Liver (tissue), 9 donors: Measurements from ENCODE around the gene KNOP1. TPM values are rescaled to one million over a fixed set of nuclear protein-coding genes. Genes with fewer than 3 reads are reported as not detected.

Experiments
- DNase-seq: peaks from one replicate; pipeline ENCODE4 v3.0.0-alpha.2; 2017; ENCODE audit warnings: low spot score
- H3K27ac ChIP-seq, 2 donors: one replicate each; pipeline ENCODE4 v1.7.0; 2013; ENCODE audit warnings: inconsistent platforms in 2 of 2, low read length in 2 of 2, control low read depth in 1 of 2, low read depth in 1 of 2, mild to moderate bottlenecking in 1 of 2
- H3K27me3 ChIP-seq, 4 donors: one replicate each; pipeline versions ENCODE4 v1.6.1 to v1.7.0; 2013; ENCODE audit warnings: low read length in 3 of 4, inconsistent platforms in 1 of 4, mild to moderate bottlenecking in 1 of 4, moderate library complexity in 1 of 4; ENCODE audit not compliant: control insufficient read depth in 4 of 4, insufficient read depth in 4 of 4
- H3K36me3 ChIP-seq, 4 donors: one replicate each; pipeline versions ENCODE4 v1.6.1 to v1.7.0; 2013; ENCODE audit warnings: low read length in 3 of 4, mild to moderate bottlenecking in 3 of 4, low read depth in 1 of 4, moderate library complexity in 1 of 4; ENCODE audit not compliant: control insufficient read depth in 4 of 4, insufficient read depth in 3 of 4
- H3K4me1 ChIP-seq, 4 donors: one replicate each; pipeline versions ENCODE4 v1.6.1 to v1.7.0; 2013; ENCODE audit warnings: low read length in 3 of 4, mild to moderate bottlenecking in 3 of 4, moderate library complexity in 1 of 4; ENCODE audit not compliant: control insufficient read depth in 4 of 4, insufficient read depth in 4 of 4
- H3K4me3 ChIP-seq, 3 donors: one replicate each; pipeline versions ENCODE4 v1.6.1 to v1.7.0; 2013; ENCODE audit warnings: low read length in 3 of 3, control low read depth in 1 of 3, low read depth in 1 of 3, mild to moderate bottlenecking in 1 of 3
- H3K9ac ChIP-seq, 2 donors: one replicate each; pipeline ENCODE4 v1.7.0; 2013; ENCODE audit warnings: low read length in 2 of 2, mild to moderate bottlenecking in 2 of 2, moderate library complexity in 2 of 2, control low read depth in 1 of 2, low read depth in 1 of 2
- H3K9me3 ChIP-seq, 4 donors: one replicate each; pipeline versions ENCODE4 v1.6.1 to v1.7.0; 2013; ENCODE audit warnings: low read length in 3 of 4; ENCODE audit not compliant: control insufficient read depth in 4 of 4
- EGR1 ChIP-seq, 2 donors: IDR thresholded peaks; 2 replicates each; pipeline ENCODE4 v1.6.1; 2016 to 2018; ENCODE audit warnings: antibody characterized with exemption in 2 of 2, low read depth in 2 of 2
- FOXA1 ChIP-seq: IDR thresholded peaks from 2 replicates; pipeline ENCODE4 v1.6.1; 2016; ENCODE audit warnings: antibody characterized with exemption
- FOXA2 ChIP-seq: IDR thresholded peaks from 2 replicates; pipeline ENCODE4 v1.6.1; 2016; ENCODE audit warnings: antibody characterized with exemption
- GABPA ChIP-seq, 2 donors: IDR thresholded peaks in 1 of 2; conservative IDR thresholded peaks in 1 of 2; 2 replicates each; pipeline ENCODE4 v1.6.1; 2016; ENCODE audit warnings: antibody characterized with exemption in 2 of 2, mild to moderate bottlenecking in 1 of 2, moderate library complexity in 1 of 2
- HNF4A ChIP-seq, 2 donors: conservative IDR thresholded peaks; 2 replicates each; pipeline ENCODE4 v1.6.1; 2016; ENCODE audit warnings: antibody characterized with exemption in 2 of 2, mild to moderate bottlenecking in 2 of 2
- HNF4G ChIP-seq: IDR thresholded peaks from 2 replicates; pipeline ENCODE4 v1.6.1; 2016; ENCODE audit warnings: antibody characterized with exemption
- JUND ChIP-seq, 2 donors: IDR thresholded peaks; 2 replicates each; pipeline ENCODE4 v1.6.1; 2016; ENCODE audit warnings: antibody characterized with exemption in 2 of 2
- NR2F2 ChIP-seq: IDR thresholded peaks from 2 replicates; pipeline ENCODE4 v1.6.1; 2016; ENCODE audit warnings: antibody characterized with exemption
- RXRA ChIP-seq, 2 donors: IDR thresholded peaks; 2 replicates each; pipeline ENCODE4 v1.6.1; 2017 to 2018; ENCODE audit warnings: antibody characterized with exemption in 2 of 2, mild to moderate bottlenecking in 1 of 2
- SP1 ChIP-seq: IDR thresholded peaks from 2 replicates; pipeline ENCODE4 v1.6.1; 2018; ENCODE audit warnings: antibody characterized with exemption, mild to moderate bottlenecking
- TAF1 ChIP-seq: conservative IDR thresholded peaks from 2 replicates; pipeline ENCODE4 v1.6.1; 2016; ENCODE audit warnings: antibody characterized with exemption, mild to moderate bottlenecking
- YY1 ChIP-seq: IDR thresholded peaks from 2 replicates; pipeline ENCODE4 v1.6.1; 2016; ENCODE audit warnings: antibody characterized with exemption, mild to moderate bottlenecking
- WGBS: extraction: QIAGEN DNeasy Blood & Tissue Kit; methylation state at CpG from one replicate; pipeline ENCODE4 v1.1.7; 2013; 5-methylcytosine and 5-hydroxymethylcytosine counted together
- polyA plus RNA-seq, 2 donors: library from polyadenylated mRNA; stranded (reverse) in 1 of 2; unstranded in 1 of 2; fragments of 200-250 nt in 1 of 2; fragments of >200 nt in 1 of 2; fragmentation: Nextera tagmentation in 1 of 2; extraction: Ambion mirVana in 1 of 2; gene quantifications; one replicate each; pipeline versions ENCODE4 v1.2.1 to v1.2.3, GENCODE V29; 2013 to 2015
- total RNA-seq, 2 donors: library from RNA; depleted of rRNA; stranded (reverse); fragments of >200 nt; gene quantifications; one replicate each; pipeline ENCODE4 v1.2.3, GENCODE V29; 2014
- TF ChIP-seq, protein P1 (sequence below): IDR thresholded peaks from 2 replicates; pipeline ENCODE4 v1.6.1; 2016; ENCODE audit warnings: antibody characterized with exemption, mild to moderate bottlenecking
- TF ChIP-seq, protein P2 (sequence below): IDR thresholded peaks from 2 replicates; pipeline ENCODE4 v1.6.1; 2016; ENCODE audit warnings: antibody characterized with exemption
- TF ChIP-seq, protein P3 (sequence below): IDR thresholded peaks from 2 replicates; pipeline ENCODE4 v1.6.1; 2016; ENCODE audit warnings: antibody characterized with exemption
- donor health status: healthy.
- donor health status: healthy.
- donor health status: healthy.
- donor health status: healthy.
- donor health status: healthy.

The KNOP1 gene
- total and polyA plus RNA-seq, 4 donors: 4.1 to 6.7 (median 5.7) TPM

DNA sequence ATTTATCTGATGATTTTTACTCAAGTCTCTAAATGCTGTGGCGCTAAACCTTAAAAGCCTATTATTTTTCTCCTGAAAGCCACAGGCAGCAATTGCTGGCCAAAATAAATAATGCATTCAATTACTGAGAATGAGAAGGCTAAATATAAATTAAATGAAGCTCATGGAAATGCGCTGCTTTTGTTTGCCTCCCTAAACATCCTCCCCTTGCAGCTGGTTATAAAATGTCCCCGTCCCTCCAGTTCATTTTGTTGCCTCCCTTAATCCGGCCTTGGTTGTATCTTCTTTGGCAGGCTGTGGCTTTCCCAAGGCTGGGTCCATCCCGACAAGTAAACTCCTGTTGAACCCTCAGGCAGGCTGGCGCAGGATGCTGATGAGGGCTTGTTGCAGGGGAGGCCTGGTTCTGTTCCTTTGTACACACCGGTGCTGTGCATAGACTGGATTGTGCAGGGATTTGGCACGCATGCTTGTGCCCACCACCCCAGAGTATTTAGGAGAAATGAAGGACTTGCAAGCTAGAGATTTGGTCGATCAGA, 62.7 kb downstream of the KNOP1 start:
- Histone ChIP-seq H3K4me3 (no peak overlapping the region), H3K36me3 (peaks cover 8 to 46% (median 28%) of the 10 kb centered on the region in 4 donors), H3K9me3 (no peaks in the 10 kb centered on the region), H3K9ac (no peak overlapping the region), H3K27me3 (no peaks in the 10 kb centered on the region), H3K27ac (no peak overlapping the region), H3K4me1 (no peaks in the 10 kb centered on the region)
- WGBS: 97% methylated on average over 9 of the region's 9 CpGs
- DNase-seq: no peak
- TF ChIP-seq FOXA2 (no peak), EGR1 (IDR thresholded peaks at IDR 0.05; ENCODE audit: low read depth in 2 of 2) (no peak), RXRA (IDR thresholded peaks at IDR 0.05) (no peak)

DNA sequence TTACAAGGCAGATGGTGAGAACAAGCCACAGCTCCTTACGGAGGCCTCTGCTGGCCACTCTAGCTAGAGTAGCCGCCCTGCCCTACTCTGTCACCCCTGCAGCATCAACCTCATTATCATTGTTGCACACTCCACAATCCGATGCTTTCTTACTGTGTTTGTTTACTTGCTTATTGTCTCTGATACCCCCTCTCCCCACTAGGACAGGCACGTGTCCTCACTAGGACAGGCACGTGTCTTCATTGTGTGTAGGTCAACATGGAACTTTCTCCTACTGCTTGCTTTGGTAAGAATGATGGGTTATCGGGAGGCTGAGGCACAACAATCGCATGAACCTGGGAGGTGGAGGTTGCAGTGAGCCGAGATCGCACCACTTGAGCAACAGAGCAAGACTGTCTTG, 63.9 kb downstream of the KNOP1 start:
- WGBS: 97% methylated on average over 9 of the region's 9 CpGs

More for the DNA sequence above, 63.9 kb downstream of the KNOP1 start:
- no peaks in the 10 kb centered on the region for H3K9me3 ChIP-seq
- no peaks in the 10 kb centered on the region for H3K27me3 ChIP-seq
- no peak for DNase-seq
- no peak overlapping the region for H3K27ac ChIP-seq
- H3K4me3 ChIP-seq: no peak overlapping the region
- H3K36me3 ChIP-seq: peaks cover 8 to 53% (median 28%) of the 10 kb centered on the region in 4 donors
- H3K4me1 ChIP-seq: no peaks in the 10 kb centered on the region
- TF ChIP-seq HNF4A (conservative IDR thresholded peaks at IDR 0.05) (no peak), HNF4G (no peak), EGR1 (IDR thresholded peaks at IDR 0.05; ENCODE audit: low read depth in 2 of 2) (no peak), YY1 (no peak), NR2F2 (no peak), GABPA (IDR thresholded peaks at IDR 0.05 in 1 of 2, conservative IDR thresholded peaks at IDR 0.05 in 1 of 2) (no peak), SP1 (no peak), TAF1 (no peak), FOXA2 (no peak), JUND (IDR thresholded peaks at IDR 0.05) (no peak), RXRA (IDR thresholded peaks at IDR 0.05) (no peak), FOXA1 (no peak)
- TF ChIP-seq, protein P1, sequence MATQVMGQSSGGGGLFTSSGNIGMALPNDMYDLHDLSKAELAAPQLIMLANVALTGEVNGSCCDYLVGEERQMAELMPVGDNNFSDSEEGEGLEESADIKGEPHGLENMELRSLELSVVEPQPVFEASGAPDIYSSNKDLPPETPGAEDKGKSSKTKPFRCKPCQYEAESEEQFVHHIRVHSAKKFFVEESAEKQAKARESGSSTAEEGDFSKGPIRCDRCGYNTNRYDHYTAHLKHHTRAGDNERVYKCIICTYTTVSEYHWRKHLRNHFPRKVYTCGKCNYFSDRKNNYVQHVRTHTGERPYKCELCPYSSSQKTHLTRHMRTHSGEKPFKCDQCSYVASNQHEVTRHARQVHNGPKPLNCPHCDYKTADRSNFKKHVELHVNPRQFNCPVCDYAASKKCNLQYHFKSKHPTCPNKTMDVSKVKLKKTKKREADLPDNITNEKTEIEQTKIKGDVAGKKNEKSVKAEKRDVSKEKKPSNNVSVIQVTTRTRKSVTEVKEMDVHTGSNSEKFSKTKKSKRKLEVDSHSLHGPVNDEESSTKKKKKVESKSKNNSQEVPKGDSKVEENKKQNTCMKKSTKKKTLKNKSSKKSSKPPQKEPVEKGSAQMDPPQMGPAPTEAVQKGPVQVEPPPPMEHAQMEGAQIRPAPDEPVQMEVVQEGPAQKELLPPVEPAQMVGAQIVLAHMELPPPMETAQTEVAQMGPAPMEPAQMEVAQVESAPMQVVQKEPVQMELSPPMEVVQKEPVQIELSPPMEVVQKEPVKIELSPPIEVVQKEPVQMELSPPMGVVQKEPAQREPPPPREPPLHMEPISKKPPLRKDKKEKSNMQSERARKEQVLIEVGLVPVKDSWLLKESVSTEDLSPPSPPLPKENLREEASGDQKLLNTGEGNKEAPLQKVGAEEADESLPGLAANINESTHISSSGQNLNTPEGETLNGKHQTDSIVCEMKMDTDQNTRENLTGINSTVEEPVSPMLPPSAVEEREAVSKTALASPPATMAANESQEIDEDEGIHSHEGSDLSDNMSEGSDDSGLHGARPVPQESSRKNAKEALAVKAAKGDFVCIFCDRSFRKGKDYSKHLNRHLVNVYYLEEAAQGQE: no peak
- TF ChIP-seq, protein P2, sequence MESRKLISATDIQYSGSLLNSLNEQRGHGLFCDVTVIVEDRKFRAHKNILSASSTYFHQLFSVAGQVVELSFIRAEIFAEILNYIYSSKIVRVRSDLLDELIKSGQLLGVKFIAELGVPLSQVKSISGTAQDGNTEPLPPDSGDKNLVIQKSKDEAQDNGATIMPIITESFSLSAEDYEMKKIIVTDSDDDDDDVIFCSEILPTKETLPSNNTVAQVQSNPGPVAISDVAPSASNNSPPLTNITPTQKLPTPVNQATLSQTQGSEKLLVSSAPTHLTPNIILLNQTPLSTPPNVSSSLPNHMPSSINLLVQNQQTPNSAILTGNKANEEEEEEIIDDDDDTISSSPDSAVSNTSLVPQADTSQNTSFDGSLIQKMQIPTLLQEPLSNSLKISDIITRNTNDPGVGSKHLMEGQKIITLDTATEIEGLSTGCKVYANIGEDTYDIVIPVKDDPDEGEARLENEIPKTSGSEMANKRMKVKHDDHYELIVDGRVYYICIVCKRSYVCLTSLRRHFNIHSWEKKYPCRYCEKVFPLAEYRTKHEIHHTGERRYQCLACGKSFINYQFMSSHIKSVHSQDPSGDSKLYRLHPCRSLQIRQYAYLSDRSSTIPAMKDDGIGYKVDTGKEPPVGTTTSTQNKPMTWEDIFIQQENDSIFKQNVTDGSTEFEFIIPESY: no peak
- TF ChIP-seq, protein P3, sequence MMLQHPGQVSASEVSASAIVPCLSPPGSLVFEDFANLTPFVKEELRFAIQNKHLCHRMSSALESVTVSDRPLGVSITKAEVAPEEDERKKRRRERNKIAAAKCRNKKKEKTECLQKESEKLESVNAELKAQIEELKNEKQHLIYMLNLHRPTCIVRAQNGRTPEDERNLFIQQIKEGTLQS: no peak
- no peak overlapping the region for H3K9ac ChIP-seq

Other genes starting within 250 kb of the KNOP1 start
- 10 to 100 TPM; 25.7 to 39.1 TPM for gene GDE1, start 196.1 kb downstream of the KNOP1 start, total RNA-seq
- 10 to 100 TPM; 14.8 to 21.5 TPM for gene GDE1, start 196.1 kb downstream of the KNOP1 start, polyA plus RNA-seq
- gene CCP110, start 194.3 kb downstream of the KNOP1 start, total RNA-seq: 10 to 100 TPM in 1 of 2 donors, 1 to 10 TPM in 1; 8.2 to 25.0 TPM
- 1 to 10 TPM; 1.8 to 2.8 TPM for gene CCP110, start 194.3 kb downstream of the KNOP1 start, polyA plus RNA-seq
- 10 to 100 TPM; 16.1 to 18.2 TPM for gene VPS35L, start 162.5 kb downstream of the KNOP1 start, total RNA-seq
- 10 to 100 TPM; 10.5 to 14.1 TPM for gene VPS35L, start 162.5 kb downstream of the KNOP1 start, polyA plus RNA-seq
- 1 to 10 TPM; 2.1 to 4.4 TPM for gene IQCK, start within 50 bp of the KNOP1 start, total RNA-seq
- 1 to 10 TPM; 2.7 to 3.1 TPM for gene IQCK, start within 50 bp of the KNOP1 start, polyA plus RNA-seq
- gene GPRC5B, start 166.6 kb upstream of the KNOP1 start, total RNA-seq: 1 to 10 TPM; 1.7 to 3.8 TPM
- gene GPRC5B, start 166.6 kb upstream of the KNOP1 start, polyA plus RNA-seq: 1 to 10 TPM; 1.5 to 4.7 TPM